GM19025 (cell line): ENCODE measurements around the gene NDN.
"Not testable (repeated sequence)": the region's sequence is repeated elsewhere in the genome, so short reads cannot be mapped to it uniquely, and the experiment has no call there.

Experiments
- ATAC-seq: cut with Tn5 transposase; IDR thresholded peaks from one replicate; pipeline ENCODE4 v1.9.1; 2021; ENCODE audit warnings: mild to moderate bottlenecking, low read depth, moderate library complexity; ENCODE audit not compliant: unreplicated experiment

The NDN gene

GRCh38 chr15:23687143-23687470 lies at the start of gene NDN:
TSS of gene NDN (minus strand) at chr15:23687305. CDS start at chr15:23687217, 88 bp downstream.
- ATAC-seq = no peak

GRCh38 chr15:23736033-23736673 lies 49.0 kb upstream of the NDN start:
- ATAC-seq = no peak

- ATAC-seq = no peak
Observed at GRCh38 chr15:23734862-23735261, 47.8 kb upstream of the NDN start.

- ATAC-seq = not testable (repeated sequence)
Observed at GRCh38 chr15:23713874-23714656, 27.0 kb upstream of the NDN start.

GRCh38 chr15:23708332-23708731 lies 21.2 kb upstream of the NDN start:
- no peak for ATAC-seq

GRCh38 chr15:23695282-23695681 lies 8.2 kb upstream of the NDN start:
- ATAC-seq = no peak

GRCh38 chr15:23694592-23694991 lies 7.5 kb upstream of the NDN start:
- ATAC-seq = no peak

GRCh38 chr15:23690450-23690852 lies 3.3 kb upstream of the NDN start:
- no peak for ATAC-seq

- no peak for ATAC-seq
Observed at GRCh38 chr15:23690015-23690414, 2.9 kb upstream of the NDN start.

GRCh38 chr15:23686466-23687142 lies 501 bp downstream of the NDN start:
- no peak for ATAC-seq

- ATAC-seq = no peak
Observed at GRCh38 chr15:23671481-23671880, 15.6 kb downstream of the NDN start.

GRCh38 chr15:23670970-23671369 lies 16.1 kb downstream of the NDN start:
- no peak for ATAC-seq

GRCh38 chr15:23663232-23663631 lies 23.9 kb downstream of the NDN start:
- no peak for ATAC-seq

- no peak for ATAC-seq
Observed at GRCh38 chr15:23648920-23649515, 38.1 kb downstream of the NDN start.

GRCh38 chr15:23647421-23648370 lies 39.4 kb downstream of the NDN start, which contains the start of gene MAGEL2:
TSS of gene MAGEL2 (minus strand) at chr15:23647867. CDS start at chr15:23647742, 125 bp downstream.
- ATAC-seq = no peak

- ATAC-seq = no peak
Observed at GRCh38 chr15:23647001-23647295, 40.2 kb downstream of the NDN start.

GRCh38 chr15:23646165-23647000 lies 40.7 kb downstream of the NDN start:
- no peak for ATAC-seq

GRCh38 chr15:23645371-23646164 lies 41.5 kb downstream of the NDN start:
- ATAC-seq = no peak

- no peak for ATAC-seq
Observed at GRCh38 chr15:23644829-23645228, 42.3 kb downstream of the NDN start.
